Loucy (cell line): ENCODE data around the gene NPFF.
A peak's percentile ranks its signal among the peaks of the same experiment; 100 is the strongest.
"Not testable (repeated sequence)": the region's sequence is repeated elsewhere in the genome, so short reads cannot be mapped to it uniquely, and the experiment has no call there.

Experiments used
- H2AFZ ChIP-seq: fragments of 200-600 bp; sonication (generic); 2 replicates; pipeline ENCODE4 v1.6.0; 2016; ENCODE audit warnings: antibody characterized with exemption, mild to moderate bottlenecking, low read length, moderate library complexity
- H3F3A ChIP-seq: fragments of 200-600 bp; 2 replicates; pipeline ENCODE4 v1.6.0; 2016; ENCODE audit warnings: antibody characterized with exemption, low read depth, mild to moderate bottlenecking
- H3K27me3 ChIP-seq: fragments of 200-600 bp; sonication (generic); 2 replicates; pipeline ENCODE4 v1.6.1; 2014; ENCODE audit warnings: low read length, mild to moderate bottlenecking; ENCODE audit not compliant: insufficient read depth, poor library complexity, severe bottlenecking
- H3K36me3 ChIP-seq: fragments of 200-600 bp; sonication (generic); 2 replicates; pipeline ENCODE4 v1.6.1; 2016; ENCODE audit warnings: low read length; ENCODE audit not compliant: insufficient read depth
- H3K4me1 ChIP-seq: fragments of 200-600 bp; sonication (generic); 2 replicates; pipeline ENCODE4 v1.5.1; 2014; ENCODE audit warnings: low read length, mild to moderate bottlenecking; ENCODE audit not compliant: insufficient read depth, poor library complexity, severe bottlenecking
- H3K4me2 ChIP-seq: fragments of 200-600 bp; sonication (generic); 2 replicates; pipeline ENCODE4 v1.6.0; 2014; ENCODE audit warnings: antibody characterized with exemption, low read length, low read depth, mild to moderate bottlenecking; ENCODE audit not compliant: poor library complexity, severe bottlenecking
- H3K4me3 ChIP-seq: fragments of 200-600 bp; sonication (generic); 2 replicates; pipeline ENCODE4 v1.5.1; 2014; ENCODE audit warnings: low read length, mild to moderate bottlenecking, mixed read lengths; ENCODE audit not compliant: poor library complexity, severe bottlenecking
- H3K79me2 ChIP-seq: fragments of 200-600 bp; sonication (generic); 2 replicates; pipeline ENCODE4 v1.6.1; 2014; ENCODE audit warnings: low read length; ENCODE audit not compliant: insufficient read depth
- H3K9ac ChIP-seq: fragments of 200-600 bp; sonication (generic); 2 replicates; pipeline ENCODE4 v1.6.0; 2014; ENCODE audit warnings: mild to moderate bottlenecking, low read depth, low read length, moderate library complexity; ENCODE audit not compliant: poor library complexity, severe bottlenecking
- H3K9me2 ChIP-seq: fragments of 200-600 bp; sonication (generic); replicated peaks from 2 replicates; pipeline ENCODE4 v1.6.1; 2016; ENCODE audit warnings: low read depth, low read length, mixed read lengths
- H3K9me3 ChIP-seq: fragments of 200-600 bp; sonication (generic); 2 replicates; pipeline ENCODE4 v1.6.1; 2014; ENCODE audit warnings: mild to moderate bottlenecking, antibody characterized with exemption, low read length, low read depth; ENCODE audit not compliant: insufficient read depth
- H4K20me1 ChIP-seq: fragments of 200-600 bp; sonication (generic); 2 replicates; pipeline ENCODE4 v1.6.0; 2014; ENCODE audit warnings: antibody characterized with exemption, low read length, mild to moderate bottlenecking; ENCODE audit not compliant: insufficient read depth, poor library complexity, severe bottlenecking
- EZH2phosphoT487 ChIP-seq: fragments of 200-600 bp; IDR thresholded peaks from 2 replicates; pipeline ENCODE4 v1.6.1; 2018; ENCODE audit warnings: antibody characterized with exemption, mild to moderate bottlenecking, moderate library complexity, borderline replicate concordance
- TF ChIP-seq, protein P1 (sequence below): fragments of 200-600 bp; sonication (generic); conservative IDR thresholded peaks from 2 replicates; pipeline ENCODE4 v1.5.1; 2014; ENCODE audit warnings: mild to moderate bottlenecking, antibody characterized with exemption, low read length

Gene NPFF

DNA sequence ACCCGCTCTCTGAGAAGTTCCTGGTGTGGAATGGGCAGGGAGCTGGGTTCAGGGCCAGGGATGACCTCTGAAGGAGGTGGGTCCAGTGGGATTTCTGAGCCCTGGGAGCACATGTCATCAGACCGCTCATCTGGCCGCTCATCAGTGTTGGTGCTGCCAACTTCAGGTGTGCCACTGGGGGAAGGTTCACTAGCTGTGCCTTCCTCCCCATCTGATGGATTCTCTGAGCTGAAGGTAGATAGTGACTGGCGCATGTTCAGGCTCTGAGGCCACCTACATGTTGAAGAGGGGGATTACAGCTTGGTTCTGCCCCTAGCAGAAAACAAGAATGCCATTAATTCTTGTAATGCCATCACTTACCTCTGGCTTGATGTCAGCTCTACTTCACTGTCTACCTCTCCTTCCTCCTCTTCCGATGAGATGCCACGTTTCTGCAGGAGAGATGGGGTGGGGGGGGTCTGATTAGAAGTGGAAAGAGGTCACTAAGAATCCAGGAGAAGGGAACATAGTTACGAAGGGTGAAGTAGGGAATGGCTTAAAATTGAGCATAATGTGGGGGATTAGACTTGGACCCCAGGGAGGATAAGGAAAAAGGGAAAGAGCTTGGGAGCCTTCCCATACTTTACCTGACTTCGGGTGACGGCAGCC is 25.2 kb downstream of the NPFF start:
- no peaks in the 10 kb centered on the region for H3K27me3 ChIP-seq
- H3K9ac ChIP-seq, result no peak overlapping the region
- H3K79me2 ChIP-seq, result peaks cover 20% of the 10 kb centered on the region
- H3K4me3 ChIP-seq, result no peak overlapping the region
- H4K20me1 ChIP-seq, result peaks cover 61% of the 10 kb centered on the region
- no peak overlapping the region for H3K4me2 ChIP-seq
- H3F3A ChIP-seq, result peaks cover 4% of the 10 kb centered on the region; the same call in 1 of the 2 replicates
- TF ChIP-seq EZH2phosphoT487, result no peak
- TF ChIP-seq, protein P1, sequence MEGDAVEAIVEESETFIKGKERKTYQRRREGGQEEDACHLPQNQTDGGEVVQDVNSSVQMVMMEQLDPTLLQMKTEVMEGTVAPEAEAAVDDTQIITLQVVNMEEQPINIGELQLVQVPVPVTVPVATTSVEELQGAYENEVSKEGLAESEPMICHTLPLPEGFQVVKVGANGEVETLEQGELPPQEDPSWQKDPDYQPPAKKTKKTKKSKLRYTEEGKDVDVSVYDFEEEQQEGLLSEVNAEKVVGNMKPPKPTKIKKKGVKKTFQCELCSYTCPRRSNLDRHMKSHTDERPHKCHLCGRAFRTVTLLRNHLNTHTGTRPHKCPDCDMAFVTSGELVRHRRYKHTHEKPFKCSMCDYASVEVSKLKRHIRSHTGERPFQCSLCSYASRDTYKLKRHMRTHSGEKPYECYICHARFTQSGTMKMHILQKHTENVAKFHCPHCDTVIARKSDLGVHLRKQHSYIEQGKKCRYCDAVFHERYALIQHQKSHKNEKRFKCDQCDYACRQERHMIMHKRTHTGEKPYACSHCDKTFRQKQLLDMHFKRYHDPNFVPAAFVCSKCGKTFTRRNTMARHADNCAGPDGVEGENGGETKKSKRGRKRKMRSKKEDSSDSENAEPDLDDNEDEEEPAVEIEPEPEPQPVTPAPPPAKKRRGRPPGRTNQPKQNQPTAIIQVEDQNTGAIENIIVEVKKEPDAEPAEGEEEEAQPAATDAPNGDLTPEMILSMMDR, result peak; percentile 43
- no peaks in the 10 kb centered on the region for H3K9me2 ChIP-seq
- H3K9me3 ChIP-seq, result no peaks in the 10 kb centered on the region
- H3K36me3 ChIP-seq, result peaks cover 93% of the 10 kb centered on the region
- no peaks in the 10 kb centered on the region for H3K4me1 ChIP-seq
- no peak overlapping the region for H2AFZ ChIP-seq

DNA sequence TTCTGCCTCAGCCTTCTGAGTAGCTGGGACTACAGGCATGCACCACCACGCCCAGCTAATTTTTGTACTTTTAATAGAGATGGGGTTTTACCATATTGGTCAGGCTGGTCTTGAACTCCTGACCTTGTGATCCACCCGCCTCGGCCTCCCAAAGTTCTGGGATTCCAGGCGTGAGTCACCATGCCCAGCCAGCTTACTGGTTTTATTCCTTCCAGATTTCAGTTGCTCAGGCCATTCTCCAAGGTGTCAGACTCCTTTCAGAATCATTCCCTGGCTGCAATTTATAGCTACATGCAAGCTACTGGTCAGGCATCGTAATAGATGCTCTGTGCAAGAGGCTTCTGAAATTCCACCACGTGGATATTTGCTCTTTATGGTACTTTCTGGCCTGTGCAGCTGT is 25.8 kb downstream of the NPFF start:
- Histone ChIP-seq H4K20me1 (peaks cover 64% of the 10 kb centered on the region), H3K79me2 (peaks cover 26% of the 10 kb centered on the region), H3K36me3 (peaks cover 94% of the 10 kb centered on the region)
- not testable (repeated sequence) for H3K27me3 ChIP-seq, H3K9me2 ChIP-seq, H3F3A ChIP-seq, H3K9me3 ChIP-seq, H3K4me3 ChIP-seq, H3K4me1 ChIP-seq, H3K9ac ChIP-seq, H3K4me2 ChIP-seq, H2AFZ ChIP-seq

DNA sequence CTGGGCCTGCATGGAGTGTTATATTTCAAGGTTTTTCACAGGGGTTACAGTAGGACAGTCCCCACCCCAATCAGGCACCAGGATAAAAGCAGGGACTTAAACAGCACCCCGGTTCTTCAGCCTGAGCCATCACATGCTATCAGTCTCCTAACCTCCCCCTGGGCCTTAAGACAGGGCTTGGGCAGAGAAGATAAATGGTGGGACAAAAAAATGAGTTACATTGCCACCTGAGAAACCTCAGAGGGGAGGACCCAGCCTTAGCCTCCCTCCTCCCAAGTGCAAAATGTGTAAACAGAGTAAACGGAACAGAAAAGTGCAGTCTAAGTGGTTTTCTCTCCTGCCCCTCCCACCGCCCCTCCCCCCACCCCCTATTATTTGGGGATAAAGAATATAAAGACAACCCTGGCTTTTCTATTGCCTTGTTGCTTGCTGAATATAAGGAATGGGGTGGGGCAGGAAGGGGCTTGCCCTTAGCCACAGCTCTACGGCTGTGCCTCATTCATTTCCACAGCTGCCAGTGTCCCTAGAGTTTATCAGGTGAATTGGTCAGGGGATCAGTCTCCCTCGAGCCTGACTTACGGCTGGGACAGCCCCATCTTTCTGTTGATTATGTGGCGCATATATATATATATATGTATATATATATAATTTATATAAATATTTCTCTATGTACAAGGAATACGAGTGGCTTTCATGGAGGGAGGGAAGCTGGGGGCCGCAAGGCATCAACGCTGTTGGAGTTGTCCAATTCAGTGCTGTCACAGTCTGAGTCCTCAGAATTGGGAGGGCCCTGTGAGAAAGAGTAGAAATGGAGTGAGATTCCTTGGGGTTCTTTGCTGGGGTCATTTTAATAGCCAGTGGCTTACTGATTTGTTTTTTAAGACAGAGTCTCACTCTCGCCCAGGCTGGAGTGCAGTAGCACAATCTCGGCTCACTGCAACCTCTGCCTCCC is 26.5 kb downstream of the NPFF start:
- Histone ChIP-seq H3K36me3 (peaks cover 94% of the 10 kb centered on the region), H3K4me3 (no peak overlapping the region), H4K20me1 (peaks cover 69% of the 10 kb centered on the region), H3F3A (peaks cover 4% of the 10 kb centered on the region; the same call in 1 of the 2 replicates), H3K9me2 (no peaks in the 10 kb centered on the region), H3K79me2 (peaks cover 33% of the 10 kb centered on the region), H3K4me2 (no peak overlapping the region), H2AFZ (no peak overlapping the region), H3K4me1 (no peaks in the 10 kb centered on the region), H3K9ac (no peak overlapping the region), H3K27me3 (no peaks in the 10 kb centered on the region), H3K9me3 (no peaks in the 10 kb centered on the region)
- TF ChIP-seq, protein P1, result no peak
- no peak for TF ChIP-seq EZH2phosphoT487
